GM18517 (cell line): ENCODE data around the gene SFPQ.
"Not testable (repeated sequence)": the region's sequence is repeated elsewhere in the genome, so short reads cannot be mapped to it uniquely, and the experiment has no call there.

Experiments
- ATAC-seq: cut with Tn5 transposase; IDR thresholded peaks from one replicate; pipeline ENCODE4 v1.9.1; 2021; ENCODE audit warnings: mild to moderate bottlenecking, moderate library complexity; ENCODE audit not compliant: unreplicated experiment

Gene SFPQ, protein sequence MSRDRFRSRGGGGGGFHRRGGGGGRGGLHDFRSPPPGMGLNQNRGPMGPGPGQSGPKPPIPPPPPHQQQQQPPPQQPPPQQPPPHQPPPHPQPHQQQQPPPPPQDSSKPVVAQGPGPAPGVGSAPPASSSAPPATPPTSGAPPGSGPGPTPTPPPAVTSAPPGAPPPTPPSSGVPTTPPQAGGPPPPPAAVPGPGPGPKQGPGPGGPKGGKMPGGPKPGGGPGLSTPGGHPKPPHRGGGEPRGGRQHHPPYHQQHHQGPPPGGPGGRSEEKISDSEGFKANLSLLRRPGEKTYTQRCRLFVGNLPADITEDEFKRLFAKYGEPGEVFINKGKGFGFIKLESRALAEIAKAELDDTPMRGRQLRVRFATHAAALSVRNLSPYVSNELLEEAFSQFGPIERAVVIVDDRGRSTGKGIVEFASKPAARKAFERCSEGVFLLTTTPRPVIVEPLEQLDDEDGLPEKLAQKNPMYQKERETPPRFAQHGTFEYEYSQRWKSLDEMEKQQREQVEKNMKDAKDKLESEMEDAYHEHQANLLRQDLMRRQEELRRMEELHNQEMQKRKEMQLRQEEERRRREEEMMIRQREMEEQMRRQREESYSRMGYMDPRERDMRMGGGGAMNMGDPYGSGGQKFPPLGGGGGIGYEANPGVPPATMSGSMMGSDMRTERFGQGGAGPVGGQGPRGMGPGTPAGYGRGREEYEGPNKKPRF

GRCh38 chr1:35192853-35193664 lies at the start of gene SFPQ:
SFPQ (minus strand) TSS chr1:35193145; CDS start chr1:35193049, 96 bp downstream.
- peak; percentile 87 for ATAC-seq

DNA sequence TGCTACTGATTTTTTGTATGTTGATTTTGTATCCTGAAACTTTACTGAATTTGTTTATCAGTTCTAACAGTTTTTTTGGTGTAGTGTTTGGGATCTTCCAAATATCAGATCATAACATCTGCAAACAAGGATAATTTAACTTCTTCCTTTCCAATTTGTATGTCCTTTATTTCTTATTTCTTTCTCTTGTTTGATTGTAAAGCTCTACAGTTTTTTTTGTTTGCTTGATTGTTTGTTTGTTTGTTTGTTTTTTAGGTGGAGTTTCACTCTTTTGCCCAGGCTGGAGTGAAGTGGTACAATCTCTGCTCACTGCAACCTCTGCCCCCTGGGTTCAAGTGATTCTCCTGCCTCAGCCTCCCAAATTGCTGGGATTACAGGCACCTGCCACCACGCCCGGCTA lies 43.8 kb upstream of the SFPQ start:
- ATAC-seq: not testable (repeated sequence)

- ATAC-seq: no peak
These were observed 38.3 kb upstream of the SFPQ start for GRCh38 chr1:35231287-35231686.

- no peak for ATAC-seq
These were observed 36.8 kb upstream of the SFPQ start for GRCh38 chr1:35229587-35230360.

- no peak for ATAC-seq
These were observed 33.6 kb upstream of the SFPQ start for GRCh38 chr1:35226546-35226945.

GRCh38 chr1:35223084-35223630 lies 30.2 kb upstream of the SFPQ start:
- ATAC-seq: no peak

- no peak for ATAC-seq
These were observed 29.6 kb upstream of the SFPQ start for GRCh38 chr1:35222322-35223083.

DNA sequence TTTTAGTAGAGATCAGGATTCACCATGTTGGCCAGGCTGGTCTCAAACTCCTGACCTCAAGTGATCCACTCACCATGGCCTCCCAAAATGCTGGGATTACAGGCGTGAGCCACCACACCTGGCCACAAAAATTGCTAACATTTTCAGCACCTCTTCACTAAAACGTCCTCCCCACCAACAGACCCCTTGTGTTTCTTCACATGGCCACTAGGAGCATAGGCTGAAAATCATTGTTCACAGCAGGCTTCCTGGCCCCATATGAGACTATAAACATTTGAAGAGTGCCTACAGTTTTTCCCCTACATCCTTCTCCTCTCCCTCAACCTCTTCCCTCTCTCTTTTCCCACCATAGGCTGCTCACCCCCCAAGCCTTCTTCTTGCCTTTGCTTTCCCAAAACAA lies 28.0 kb upstream of the SFPQ start:
- ATAC-seq: no peak

DNA sequence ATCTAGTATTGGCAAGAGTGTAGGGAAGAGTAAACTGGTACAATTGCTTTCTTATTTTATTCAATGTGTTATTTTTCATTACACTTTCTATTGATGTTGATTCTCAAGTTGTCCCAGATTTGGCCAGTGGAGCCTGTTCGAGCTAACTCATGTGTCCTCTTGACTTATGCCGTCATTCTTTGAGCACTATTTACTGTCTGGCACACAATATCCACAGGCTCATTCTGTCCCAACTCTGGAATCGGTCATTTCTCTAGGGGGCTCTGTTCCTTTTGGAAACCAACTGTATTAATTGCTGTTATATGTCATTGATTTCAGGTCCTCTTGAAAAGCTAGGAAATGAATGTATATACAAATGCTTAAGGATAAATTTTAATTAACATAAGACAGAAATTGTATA lies 22.4 kb upstream of the SFPQ start:
- ATAC-seq: no peak

GRCh38 chr1:35211120-35211414 lies 18.1 kb upstream of the SFPQ start:
- ATAC-seq: no peak

- no peak for ATAC-seq
These were observed 17.6 kb upstream of the SFPQ start for GRCh38 chr1:35210321-35211119.

- no peak for ATAC-seq
These were observed 10.3 kb upstream of the SFPQ start for GRCh38 chr1:35203295-35203694.

DNA sequence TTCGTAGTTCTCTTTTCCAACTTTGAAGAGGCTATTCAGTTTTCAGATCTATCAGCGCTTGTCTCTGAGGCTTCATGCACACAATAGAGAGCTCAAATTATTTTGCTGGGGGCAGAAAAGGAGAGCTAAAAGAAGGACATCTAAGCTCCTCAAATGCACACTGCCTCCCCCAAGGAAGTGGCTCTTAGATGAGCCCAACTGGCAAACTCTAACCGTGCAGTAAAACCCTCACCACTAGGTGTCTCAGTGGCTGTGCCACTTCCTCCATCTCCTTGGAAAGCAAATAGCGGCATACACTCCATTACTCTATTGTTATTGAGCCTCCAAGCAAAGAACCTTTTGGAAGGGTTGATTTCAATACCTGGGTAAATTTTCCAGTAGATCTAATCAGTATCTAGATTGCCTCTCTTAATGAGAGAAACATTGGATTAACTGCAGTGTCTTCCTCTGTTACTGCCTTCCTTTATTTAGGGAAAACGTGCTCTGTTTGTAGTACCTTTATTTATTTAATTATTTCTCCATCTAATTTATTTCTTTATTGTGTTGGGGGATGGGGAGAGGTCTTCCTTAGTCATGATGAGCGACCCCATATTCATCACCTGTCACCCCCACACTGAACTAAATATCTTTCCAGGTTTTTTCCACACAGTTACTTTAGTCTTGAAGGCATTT lies 9.2 kb upstream of the SFPQ start:
- ATAC-seq: peak; percentile 64

- ATAC-seq: no peak
These were observed 8.7 kb upstream of the SFPQ start for GRCh38 chr1:35201631-35202030.

GRCh38 chr1:35192056-35192852 lies 691 bp downstream of the SFPQ start:
- ATAC-seq: peak; percentile 34

DNA sequence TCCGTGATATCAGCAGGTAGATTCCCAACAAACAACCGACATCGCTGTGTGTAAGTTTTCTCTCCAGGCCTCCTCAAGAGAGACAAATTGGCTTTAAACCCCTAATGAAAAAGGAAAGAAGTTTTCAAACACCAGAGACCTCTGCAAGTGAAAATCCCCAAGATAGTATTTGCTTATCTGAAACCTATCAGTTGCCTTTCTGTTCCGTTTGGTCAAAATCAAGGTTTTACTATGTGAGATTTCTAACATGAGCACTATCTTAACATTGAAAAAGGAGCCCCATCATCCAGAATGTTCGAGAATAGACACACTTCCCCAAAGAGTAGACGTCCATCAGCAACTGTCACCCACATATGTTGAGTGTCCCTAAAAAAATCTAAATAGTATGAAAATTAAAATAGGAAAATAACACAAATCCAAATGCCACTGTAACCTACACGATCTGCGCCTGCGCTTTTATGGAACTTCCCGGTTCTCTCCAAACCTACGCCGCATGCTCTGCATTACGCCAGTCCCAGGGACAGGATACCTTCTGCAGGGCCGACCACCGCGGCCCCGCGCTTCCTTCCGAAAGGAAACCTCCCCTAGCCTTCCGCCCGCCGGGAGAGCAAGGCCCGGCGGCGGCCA lies 1.4 kb downstream of the SFPQ start:
- ATAC-seq: peak; percentile 4

DNA sequence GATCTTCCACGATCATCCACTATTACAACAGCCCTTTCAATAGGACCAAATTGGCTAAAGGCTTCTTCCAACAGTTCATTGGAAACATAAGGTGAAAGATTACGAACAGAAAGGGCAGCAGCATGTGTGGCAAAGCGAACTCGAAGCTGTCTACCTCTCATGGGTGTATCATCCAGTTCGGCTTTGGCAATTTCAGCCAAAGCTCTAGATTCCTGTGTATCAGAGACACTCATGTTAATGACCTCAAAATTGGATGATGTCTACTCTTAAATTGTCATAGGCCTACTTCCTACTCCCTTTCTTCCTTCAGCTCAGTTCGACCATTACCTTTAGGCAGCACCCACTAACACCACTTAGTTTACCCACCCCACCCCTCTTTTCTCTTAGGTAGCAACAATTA lies 2.2 kb downstream of the SFPQ start:
- no peak for ATAC-seq
